NT2/D1 (cell line): ENCODE data around the gene DOCK10.
"Not testable (repeated sequence)": the region's sequence is repeated elsewhere in the genome, so short reads cannot be mapped to it uniquely, and the experiment has no call there.

Experiments
- SUZ12 ChIP-seq: IDR thresholded peaks from 2 replicates; pipeline ENCODE4 v1.6.1; 2011; ENCODE audit not compliant: insufficient read length, insufficient read depth; ENCODE audit errors: extremely low read depth
- YY1 ChIP-seq: IDR thresholded peaks from 2 replicates; pipeline ENCODE4 v1.6.1; 2011; ENCODE audit not compliant: insufficient read length, insufficient read depth
- ZNF274 ChIP-seq: IDR thresholded peaks from 2 replicates; pipeline ENCODE4 v1.6.1; 2011; ENCODE audit warnings: mild to moderate bottlenecking, low read depth, low read length

- not testable (repeated sequence) for TF ChIP-seq SUZ12, YY1, ZNF274
Observed at GRCh38 chr2:224917246-224917645, 125.0 kb downstream of the DOCK10 start.
